22Rv1 (cell line): ENCODE data around the gene FOXP3.

Experiments used
- ZFX ChIP-seq: fragments of 450-650 bp; IDR thresholded peaks from 2 replicates; pipeline ENCODE4 v1.6.1; 2017; ENCODE audit warnings: antibody characterized with exemption, borderline replicate concordance
- TF ChIP-seq, protein P1 (sequence below): fragments of 450-650 bp; IDR thresholded peaks from 2 replicates; pipeline ENCODE4 v1.5.1; 2017; ENCODE audit warnings: mild to moderate bottlenecking

DNA sequence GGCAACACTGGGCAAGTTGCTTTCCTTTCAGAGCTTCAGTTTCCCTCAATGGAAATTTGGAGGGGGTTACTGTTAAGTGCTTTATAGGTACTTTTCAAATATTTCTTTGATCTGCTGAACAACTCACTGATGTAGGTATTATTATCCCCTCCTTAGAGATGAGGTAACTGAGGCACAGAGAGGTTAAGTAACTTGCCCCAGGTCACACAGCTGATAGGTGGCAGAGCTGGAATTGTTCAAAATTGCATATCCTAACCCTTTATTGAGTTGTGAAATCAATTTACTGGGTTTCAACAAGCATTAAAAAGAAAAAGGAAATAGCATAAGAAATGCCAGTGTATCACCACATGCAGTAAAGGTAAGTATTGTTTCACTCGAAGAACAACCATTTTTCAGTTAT is 11.7 kb upstream of the FOXP3 start:
- TF ChIP-seq, protein P1, sequence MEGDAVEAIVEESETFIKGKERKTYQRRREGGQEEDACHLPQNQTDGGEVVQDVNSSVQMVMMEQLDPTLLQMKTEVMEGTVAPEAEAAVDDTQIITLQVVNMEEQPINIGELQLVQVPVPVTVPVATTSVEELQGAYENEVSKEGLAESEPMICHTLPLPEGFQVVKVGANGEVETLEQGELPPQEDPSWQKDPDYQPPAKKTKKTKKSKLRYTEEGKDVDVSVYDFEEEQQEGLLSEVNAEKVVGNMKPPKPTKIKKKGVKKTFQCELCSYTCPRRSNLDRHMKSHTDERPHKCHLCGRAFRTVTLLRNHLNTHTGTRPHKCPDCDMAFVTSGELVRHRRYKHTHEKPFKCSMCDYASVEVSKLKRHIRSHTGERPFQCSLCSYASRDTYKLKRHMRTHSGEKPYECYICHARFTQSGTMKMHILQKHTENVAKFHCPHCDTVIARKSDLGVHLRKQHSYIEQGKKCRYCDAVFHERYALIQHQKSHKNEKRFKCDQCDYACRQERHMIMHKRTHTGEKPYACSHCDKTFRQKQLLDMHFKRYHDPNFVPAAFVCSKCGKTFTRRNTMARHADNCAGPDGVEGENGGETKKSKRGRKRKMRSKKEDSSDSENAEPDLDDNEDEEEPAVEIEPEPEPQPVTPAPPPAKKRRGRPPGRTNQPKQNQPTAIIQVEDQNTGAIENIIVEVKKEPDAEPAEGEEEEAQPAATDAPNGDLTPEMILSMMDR = no peak
- TF ChIP-seq ZFX = no peak
